Mucosa of descending colon (tissue), 3 donors: ENCODE measurements around the gene MUC2. TPM values are rescaled to one million over a fixed set of nuclear protein-coding genes. Genes with fewer than 3 reads are reported as not detected.

Experiments
- ATAC-seq: fragments of 200-7000 bp; cut with Tn5 transposase; one replicate; pipeline ENCODE4 v1.9.1; 2020; ENCODE audit warnings: mild to moderate bottlenecking, moderate library complexity
- DNase-seq, 3 donors: peaks; one replicate each; pipeline ENCODE4 v3.0.0-alpha.2; 2020
- H3K36me3 ChIP-seq: fragments of 200-600 bp; one replicate; pipeline ENCODE4 v1.8.0; 2021; ENCODE audit warnings: low read depth, mild to moderate bottlenecking
- H3K4me1 ChIP-seq: fragments of 200-600 bp; one replicate; pipeline ENCODE4 v1.8.0; 2021; ENCODE audit warnings: low read depth, mild to moderate bottlenecking
- H3K4me3 ChIP-seq: fragments of 200-600 bp; one replicate; pipeline ENCODE4 v1.8.0; 2021; ENCODE audit warnings: mild to moderate bottlenecking
- H3K9me3 ChIP-seq: fragments of 200-600 bp; one replicate; pipeline ENCODE4 v1.8.0; 2021; ENCODE audit warnings: mild to moderate bottlenecking
- intact Hi-C, 2 donors: fragments of 100-400 bp; cut with DNase I in 1 of 2; cut with micrococcal nuclease in 1 of 2; formaldehyde crosslinking; loops; one replicate each; pipeline versions ENCODE4 v1.11.0 to v1.11.1; 2022; cut with DNase I, micrococcal nuclease
- total RNA-seq, 3 donors: library from RNA; stranded (reverse); fragmentation: NEBNext Ultra II Directional in 2 of 3; extraction: Animal tissue kit (Norgen Biotek cat#: 25700) in 2 of 3; gene quantifications; one replicate each; pipeline versions ENCODE4 v1.2.1 to v1.2.4, GENCODE V29; 2021 to 2023
- TF ChIP-seq, protein P1 (sequence below): fragments of 200-600 bp; IDR thresholded peaks from one replicate; pipeline ENCODE4 v1.8.0; 2022; ENCODE audit warnings: antibody characterized with exemption, mild to moderate bottlenecking
- donor health status: DM: no; HTN: no; CAD: no; lungs with moderate emphysema.
- donor health status: DM: no; HTN: no; CAD: no.
- donor health status: DM: no; HTN: yes; CAD: no.

Gene MUC2
- total RNA-seq, 3 donors from 2014 or later = 379 to 1,246 (median 1,109) TPM

DNA sequence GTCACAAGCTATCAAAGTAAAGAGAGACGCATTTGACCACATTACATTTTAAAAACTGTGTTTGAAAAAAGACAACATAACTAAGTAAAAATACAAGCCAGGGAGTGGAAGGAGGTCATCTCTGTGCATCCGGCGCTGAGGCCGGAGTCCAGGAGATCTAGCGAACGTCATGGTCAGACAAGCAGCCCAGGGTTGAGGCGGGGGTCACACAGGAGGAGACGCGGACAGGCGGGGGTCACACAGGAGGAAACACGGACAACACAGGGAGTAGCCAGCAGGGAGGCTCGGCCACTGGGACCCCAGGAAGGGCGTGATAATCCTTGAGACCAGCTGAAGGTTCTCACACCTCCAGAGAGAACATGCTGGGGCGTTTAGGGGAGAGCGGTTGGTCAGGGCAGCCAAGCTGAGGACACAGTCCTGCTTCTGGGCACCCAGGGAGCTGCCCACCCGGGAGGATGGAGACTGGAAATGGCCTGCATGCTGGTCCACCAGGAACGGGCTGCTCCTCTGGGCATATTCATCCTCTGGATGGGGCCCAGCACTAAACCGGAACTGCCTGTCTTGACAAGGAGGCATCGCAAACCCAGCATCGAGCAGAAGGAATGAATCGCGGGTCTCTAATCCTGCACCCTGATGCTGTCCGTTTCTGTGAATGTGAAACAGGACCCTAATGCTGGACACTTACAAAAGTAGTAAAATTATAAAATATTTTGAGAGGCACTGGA is 42.2 kb downstream of the MUC2 start:
- ATAC-seq (no peak), DNase-seq (no peak)

DNA sequence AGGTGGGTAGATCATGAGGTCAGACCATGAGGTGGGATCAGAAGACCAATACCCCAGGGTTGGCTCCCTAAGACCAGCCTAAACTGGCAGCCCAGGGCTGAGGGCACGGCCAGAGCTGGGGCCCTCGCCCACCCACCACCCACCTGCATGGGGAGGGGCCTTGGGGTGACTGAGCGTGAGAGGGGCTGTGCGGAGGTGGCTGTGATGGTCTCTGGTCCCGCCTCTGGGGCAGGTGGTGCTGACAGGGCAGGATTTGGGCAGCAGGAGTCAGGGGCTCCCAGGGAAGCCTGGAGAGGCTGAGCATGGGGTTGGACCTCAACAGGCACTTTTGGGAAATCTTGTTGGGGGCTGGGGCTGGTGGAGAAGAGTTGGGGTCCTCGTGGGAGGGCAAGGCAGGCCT is 43.3 kb downstream of the MUC2 start:
- ATAC-seq (no peak), DNase-seq (peak in 1 of 3 donors; percentile 14)
- Histone ChIP-seq H3K36me3 (no peaks in the 10 kb centered on the region), H3K4me3 (no peak overlapping the region), H3K9me3 (no peaks in the 10 kb centered on the region), H3K4me1 (no peaks in the 10 kb centered on the region)
- intact Hi-C loops = loop anchor here in 1 of 2 donors (10.0 kb wide), 1 partner anchor 397 kb away; no protein-coding TSS in a partner anchor
- TF ChIP-seq, protein P1, sequence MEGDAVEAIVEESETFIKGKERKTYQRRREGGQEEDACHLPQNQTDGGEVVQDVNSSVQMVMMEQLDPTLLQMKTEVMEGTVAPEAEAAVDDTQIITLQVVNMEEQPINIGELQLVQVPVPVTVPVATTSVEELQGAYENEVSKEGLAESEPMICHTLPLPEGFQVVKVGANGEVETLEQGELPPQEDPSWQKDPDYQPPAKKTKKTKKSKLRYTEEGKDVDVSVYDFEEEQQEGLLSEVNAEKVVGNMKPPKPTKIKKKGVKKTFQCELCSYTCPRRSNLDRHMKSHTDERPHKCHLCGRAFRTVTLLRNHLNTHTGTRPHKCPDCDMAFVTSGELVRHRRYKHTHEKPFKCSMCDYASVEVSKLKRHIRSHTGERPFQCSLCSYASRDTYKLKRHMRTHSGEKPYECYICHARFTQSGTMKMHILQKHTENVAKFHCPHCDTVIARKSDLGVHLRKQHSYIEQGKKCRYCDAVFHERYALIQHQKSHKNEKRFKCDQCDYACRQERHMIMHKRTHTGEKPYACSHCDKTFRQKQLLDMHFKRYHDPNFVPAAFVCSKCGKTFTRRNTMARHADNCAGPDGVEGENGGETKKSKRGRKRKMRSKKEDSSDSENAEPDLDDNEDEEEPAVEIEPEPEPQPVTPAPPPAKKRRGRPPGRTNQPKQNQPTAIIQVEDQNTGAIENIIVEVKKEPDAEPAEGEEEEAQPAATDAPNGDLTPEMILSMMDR = no peak

More for the DNA sequence above, 42.2 kb downstream of the MUC2 start:
- no peaks in the 10 kb centered on the region for H3K36me3 ChIP-seq
- H3K4me3 ChIP-seq = no peak overlapping the region
- no peaks in the 10 kb centered on the region for H3K9me3 ChIP-seq
- no peaks in the 10 kb centered on the region for H3K4me1 ChIP-seq
- TF ChIP-seq, protein P1 = no peak
- intact Hi-C loops = loop anchor here in 1 of 2 donors (10.0 kb wide), 1 partner anchor 398 kb away; no protein-coding TSS in a partner anchor

DNA sequence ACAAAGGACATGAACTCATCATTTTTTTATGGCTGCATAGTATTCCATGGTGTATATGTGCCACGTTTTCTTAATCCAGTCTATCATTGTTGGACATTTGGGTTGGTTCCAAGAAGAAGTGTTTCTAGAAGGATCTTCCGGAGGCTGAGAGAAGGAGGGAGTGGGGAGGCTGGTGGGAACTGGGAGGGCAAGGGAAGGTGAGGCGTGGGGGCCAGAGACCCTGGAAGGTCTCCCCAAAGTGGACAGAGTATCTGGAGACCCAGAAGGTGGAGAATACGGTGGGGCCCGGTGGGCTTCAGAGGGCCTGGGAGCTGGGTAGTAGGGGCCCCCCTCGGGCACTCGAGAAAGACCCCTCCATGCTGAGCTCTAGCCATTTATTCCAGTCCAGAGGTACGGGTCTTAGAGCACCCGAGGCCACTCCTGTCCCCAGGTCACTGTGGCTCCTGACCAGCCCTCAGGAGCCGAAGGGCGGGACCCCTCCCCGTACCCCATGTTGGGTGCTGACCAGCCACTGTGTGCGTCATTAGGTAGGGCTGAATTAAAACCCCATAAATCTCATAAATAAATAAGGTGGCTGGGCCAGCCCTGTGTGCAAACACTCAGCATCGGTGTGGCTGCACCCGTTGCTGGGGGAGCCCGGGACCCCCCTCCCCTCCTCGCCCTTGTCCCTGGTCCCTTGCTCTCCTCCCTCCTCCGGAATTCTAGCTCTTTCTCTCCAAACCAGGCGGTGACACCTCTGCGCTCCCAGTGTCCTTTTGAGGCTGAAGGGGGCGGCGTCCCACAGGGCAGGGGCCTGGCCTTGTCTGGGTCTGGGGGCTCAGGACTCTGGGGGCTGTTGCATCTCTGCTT is 44.3 kb downstream of the MUC2 start:
- DNase-seq (no peak), ATAC-seq (no peak)
- no peak overlapping the region for H3K4me3 ChIP-seq
- H3K36me3 ChIP-seq = no peaks in the 10 kb centered on the region
- intact Hi-C loops = loop anchor here in 1 of 2 donors (10.0 kb wide), 1 partner anchor 396 kb away; no protein-coding TSS in a partner anchor
- H3K4me1 ChIP-seq = no peaks in the 10 kb centered on the region
- TF ChIP-seq, protein P1 = no peak
- no peaks in the 10 kb centered on the region for H3K9me3 ChIP-seq

DNA sequence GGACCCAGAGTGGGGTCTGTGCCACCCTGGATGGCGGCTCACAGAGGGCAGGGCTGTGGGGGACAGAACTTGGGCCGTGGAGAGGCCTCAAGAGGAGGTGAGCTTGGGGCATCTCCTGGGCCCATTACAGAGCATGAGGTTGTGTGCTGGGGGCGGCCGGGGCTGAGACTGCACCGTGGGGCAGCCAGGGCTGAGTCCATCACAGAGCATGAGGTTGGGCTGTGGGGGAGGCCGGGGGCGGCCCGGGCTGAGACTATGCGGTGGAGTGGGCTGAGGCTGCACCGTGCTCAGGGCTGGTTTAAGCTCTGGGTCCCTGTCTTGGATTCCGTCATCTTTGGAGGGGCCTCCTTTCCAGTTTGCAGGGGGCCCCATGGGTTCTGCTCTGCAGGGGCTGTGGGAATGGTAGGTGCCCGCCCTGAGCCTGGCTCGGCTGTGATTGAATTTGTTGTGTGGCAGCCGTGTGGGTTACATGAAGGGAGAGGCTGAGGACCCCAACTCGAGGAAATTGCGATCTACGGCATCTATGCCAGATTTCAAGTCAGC is 45.0 kb downstream of the MUC2 start:
- TF ChIP-seq, protein P1 = no peak
- intact Hi-C loops = loop anchor here in 1 of 2 donors (10.0 kb wide), 1 partner anchor 395 kb away; no protein-coding TSS in a partner anchor
- no peak overlapping the region for H3K4me3 ChIP-seq
- ATAC-seq (no peak), DNase-seq (no peak)
- no peaks in the 10 kb centered on the region for H3K4me1 ChIP-seq
- no peaks in the 10 kb centered on the region for H3K36me3 ChIP-seq
- no peaks in the 10 kb centered on the region for H3K9me3 ChIP-seq

DNA sequence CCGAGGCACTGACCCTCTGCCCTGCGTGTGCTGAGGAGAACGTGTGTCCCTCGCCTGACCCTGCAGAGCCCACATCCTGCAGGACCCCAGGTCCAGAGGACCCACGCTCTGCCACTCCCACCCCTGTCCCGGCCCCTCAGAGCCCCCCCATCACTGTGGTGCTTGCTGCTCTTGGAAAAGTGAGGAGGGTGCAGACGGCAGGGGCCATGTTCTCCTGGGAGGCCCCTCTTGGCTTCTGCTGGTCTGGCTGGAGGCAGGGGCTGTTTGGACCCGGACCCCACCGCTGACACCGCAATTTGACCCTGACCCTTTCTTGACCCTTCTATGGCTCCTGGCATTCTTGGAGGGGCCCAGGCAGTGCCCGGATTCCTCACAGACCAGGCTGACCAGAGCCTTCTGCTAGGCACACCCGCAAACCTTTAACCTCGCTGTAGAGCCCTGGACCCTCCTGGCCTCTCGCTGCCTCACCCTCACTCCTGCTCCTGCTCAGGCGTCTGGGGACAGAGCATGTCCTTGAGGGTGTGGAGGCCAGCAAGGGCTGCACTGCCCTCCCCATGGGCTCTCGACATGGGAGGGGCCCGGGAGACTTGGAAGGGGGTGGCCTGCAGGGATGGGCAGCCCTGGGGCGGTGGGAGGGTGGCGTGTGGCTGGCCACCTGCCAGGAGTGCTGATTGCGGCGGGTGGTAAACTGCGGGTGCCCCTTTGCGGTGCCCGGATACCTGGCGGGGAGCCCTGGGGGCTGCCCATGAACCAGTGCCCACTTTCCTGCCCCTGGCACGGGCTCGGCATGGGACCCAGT is 46.1 kb downstream of the MUC2 start:
- no peaks in the 10 kb centered on the region for H3K36me3 ChIP-seq
- intact Hi-C loops = no loop called here
- TF ChIP-seq, protein P1 = no peak
- no peak overlapping the region for H3K4me3 ChIP-seq
- ATAC-seq (no peak), DNase-seq (no peak)
- no peaks in the 10 kb centered on the region for H3K4me1 ChIP-seq
- H3K9me3 ChIP-seq = no peaks in the 10 kb centered on the region
